A673 (cell line): Measurements from ENCODE around the gene VWA8.

Experiments
- CTCF ChIP-seq: fragments of 300-800, 200-600 bp; sonication (generic); conservative IDR thresholded peaks from 2 replicates; pipeline ENCODE4 v1.5.1; 2017; ENCODE audit warnings: low read depth, mild to moderate bottlenecking, antibody characterized with exemption, low read length, moderate library complexity, mixed read lengths
- EZH2 ChIP-seq: fragments of 200-600 bp; sonication (generic); IDR thresholded peaks from 2 replicates; pipeline ENCODE4 v1.6.1; 2017; ENCODE audit warnings: borderline replicate concordance, low read depth, mild to moderate bottlenecking, mixed read lengths, antibody characterized with exemption, low read length; ENCODE audit not compliant: poor library complexity, severe bottlenecking

- TF ChIP-seq EZH2, result no peak
- no peak for TF ChIP-seq CTCF
Observed at GRCh38 chr13:41955605-41956004, 5.3 kb downstream of the VWA8 start.
